IMR-90 (cell line): Measurements from ENCODE around the gene GABRB3. TPM values are rescaled to one million over a fixed set of nuclear protein-coding genes. Genes with fewer than 3 reads are reported as not detected.

Experiments
- ATAC-seq: fragments of 200-7000 bp; cut with Tn5 transposase; 2 replicates; pipeline ENCODE4 v1.9.1; 2020; ENCODE audit warnings: low read depth, mild to moderate bottlenecking, moderate library complexity
- BruUV-seq: library from RNA; stranded (reverse); fragments of 400-500 nt; replicated peaks from 2 replicates; lab custom pipeline; 2021; lab: Mats Ljungman, UMichigan
- CTCF ChIA-PET: fragments of 300-600 bp; formaldehyde crosslinking; extraction: SDS; loops from one replicate; lab custom pipeline; 2021; ENCODE audit warnings: antibody characterized with exemption; lab: Yijun Ruan, JAX
- POLR2A ChIA-PET: fragments of 300-600 bp; sonication (Branson Sonifier 250); formaldehyde crosslinking; loops from one replicate; lab custom pipeline; 2022; ENCODE audit warnings: antibody characterized with exemption; ENCODE audit not compliant: unreplicated experiment; lab: Charles Lee
- DNase-seq: peaks from one replicate; pipeline ENCODE4 v3.0.0; 2013
- H2AFZ ChIP-seq: replicated peaks from 2 replicates; pipeline ENCODE3; 2013; ENCODE audit warnings: low read length, mild to moderate bottlenecking; ENCODE audit not compliant: poor library complexity
- H2AK5ac ChIP-seq: 2 replicates; pipeline ENCODE4 v1.6.1; 2013; ENCODE audit warnings: low read depth, low read length, inconsistent platforms
- H2AK9ac ChIP-seq: replicated peaks from 2 replicates; pipeline ENCODE3; 2013; ENCODE audit warnings: mild to moderate bottlenecking, low read depth, low read length, moderate library complexity; ENCODE audit not compliant: poor library complexity
- H2BK120ac ChIP-seq: 2 replicates; pipeline ENCODE4 v1.6.1; 2013; ENCODE audit warnings: low read depth, low read length, inconsistent platforms
- H2BK15ac ChIP-seq: 3 replicates; pipeline ENCODE4 v1.6.1; 2013; ENCODE audit warnings: low read depth, low read length, inconsistent platforms
- H2BK20ac ChIP-seq: 2 replicates; pipeline ENCODE4 v1.6.1; 2013; ENCODE audit warnings: low read depth, mild to moderate bottlenecking, inconsistent platforms, low read length, moderate library complexity
- H2BK5ac ChIP-seq: 2 replicates; pipeline ENCODE4 v1.6.1; 2013; ENCODE audit warnings: mild to moderate bottlenecking, low read depth, low read length, inconsistent platforms; ENCODE audit not compliant: poor library complexity, severe bottlenecking
- H3K14ac ChIP-seq: replicated peaks from 2 replicates; pipeline ENCODE4 v1.6.1; 2013; ENCODE audit warnings: low read depth, low read length, inconsistent platforms
- H3K18ac ChIP-seq: 2 replicates; pipeline ENCODE4 v1.6.1; 2013; ENCODE audit warnings: low read depth, low read length, control low read depth
- H3K23ac ChIP-seq: 2 replicates; pipeline ENCODE4 v1.6.1; 2013; ENCODE audit warnings: low read depth, low read length, inconsistent platforms
- H3K27ac ChIP-seq: 2 replicates; pipeline ENCODE4 v1.5.1; 2013; ENCODE audit warnings: mild to moderate bottlenecking, control low read depth, low read length; ENCODE audit not compliant: insufficient read depth
- H3K27me3 ChIP-seq: 2 replicates; pipeline ENCODE4 v1.6.1; 2013; ENCODE audit warnings: low read length; ENCODE audit not compliant: control insufficient read depth, insufficient read depth
- H3K36me3 ChIP-seq: 2 replicates; pipeline ENCODE4 v1.6.1; 2013; ENCODE audit warnings: low read length, mixed read lengths; ENCODE audit not compliant: control insufficient read depth, insufficient read depth
- H3K4ac ChIP-seq: 2 replicates; pipeline ENCODE4 v1.6.1; 2013; ENCODE audit warnings: low read depth, low read length, inconsistent platforms
- H3K4me1 ChIP-seq: 2 replicates; pipeline ENCODE4 v1.6.1; 2013; ENCODE audit warnings: low read length, mixed read lengths; ENCODE audit not compliant: control insufficient read depth, insufficient read depth
- H3K4me2 ChIP-seq: 2 replicates; pipeline ENCODE4 v1.6.1; 2013; ENCODE audit warnings: low read depth, mild to moderate bottlenecking, control low read depth, low read length, moderate library complexity
- H3K4me3 ChIP-seq: 2 replicates; pipeline ENCODE4 v1.5.1; 2013; ENCODE audit warnings: low read depth, mild to moderate bottlenecking, control low read depth, low read length, moderate library complexity; ENCODE audit not compliant: insufficient read depth
- H3K56ac ChIP-seq: 2 replicates; pipeline ENCODE4 v1.6.1; 2013; ENCODE audit warnings: low read length, inconsistent platforms; ENCODE audit not compliant: insufficient read depth; ENCODE audit errors: extremely low read depth
- H3K79me1 ChIP-seq, 2 experiments: 2 replicates each; pipeline ENCODE4 v1.6.1; 2013; ENCODE audit warnings: low read length in 2 of 2, inconsistent platforms in 1 of 2, low read depth in 1 of 2
- H3K9ac ChIP-seq: 2 replicates; pipeline ENCODE4 v1.6.1; 2013; ENCODE audit warnings: low read depth, low read length, control low read depth
- H3K9me1 ChIP-seq: 2 replicates; pipeline ENCODE4 v1.6.1; 2013; ENCODE audit warnings: low read length, inconsistent platforms; ENCODE audit not compliant: insufficient read depth
- H3K9me3 ChIP-seq: 2 replicates; pipeline ENCODE4 v1.6.1; 2013; ENCODE audit warnings: low read length; ENCODE audit not compliant: control insufficient read depth, insufficient read depth
- H4K20me1 ChIP-seq: 2 replicates; pipeline ENCODE4 v1.6.1; 2013; ENCODE audit warnings: low read length, inconsistent platforms; ENCODE audit not compliant: insufficient read depth
- H4K5ac ChIP-seq: 2 replicates; pipeline ENCODE4 v1.6.1; 2013; ENCODE audit warnings: mild to moderate bottlenecking, low read depth, low read length, control low read depth
- H4K8ac ChIP-seq, 2 experiments: 2 replicates each; pipeline ENCODE4 v1.6.1; 2013; ENCODE audit warnings: low read depth in 2 of 2, low read length in 2 of 2, control low read depth in 1 of 2, inconsistent platforms in 1 of 2
- H4K91ac ChIP-seq: 2 replicates; pipeline ENCODE4 v1.6.1; 2013; ENCODE audit warnings: low read depth, low read length, inconsistent platforms; ENCODE audit not compliant: insufficient read depth
- RCOR1 ChIP-seq: IDR thresholded peaks from 2 replicates; pipeline ENCODE4 v1.6.1; 2012; ENCODE audit warnings: mild to moderate bottlenecking, low read length, improper control_type of control experiment; ENCODE audit not compliant: insufficient replicate concordance
- WGBS, 2 experiments: methylation state at CpG; one replicate each; pipeline versions ENCODE4 v1.1.5 to v1.1.7; 2013; ENCODE audit warnings: missing lambda C conversion rate in 2 of 2; ENCODE audit not compliant: insufficient read length in 1 of 2; ENCODE audit errors: extremely low coverage in 2 of 2; 5-methylcytosine and 5-hydroxymethylcytosine counted together
- dilution Hi-C: fragments of 300-500 bp; cut with HindIII; formaldehyde crosslinking; loops from one replicate; pipeline ENCODE4 v1.14.3; 2018; ENCODE audit warnings: low sequenced_read_pairs; ENCODE audit not compliant: unreplicated experiment
- in situ Hi-C: fragments of 300-500 bp; cut with MboI; formaldehyde crosslinking; loops from 3 replicates; pipeline ENCODE4 v1.14.3; 2019; ENCODE audit warnings: low sequenced_read_pairs, inconsistent platforms, mixed read lengths
- intact Hi-C: fragments of 100-400 bp; cut with micrococcal nuclease; formaldehyde crosslinking; loops from 2 replicates; pipeline ENCODE4 v1.10.0; 2022
- polyA plus RNA-seq, 3 experiments: library from polyadenylated mRNA; depleted of rRNA; stranded (reverse); fragments of >200 nt; gene quantifications; 2 replicates each; pipeline ENCODE4 v1.2.3, GENCODE V29; 2012; ENCODE audit warnings: low replicate concordance in 1 of 3
- total RNA-seq: library from RNA; depleted of rRNA; stranded (reverse); fragments of >200 nt; gene quantifications from 2 replicates; pipeline ENCODE4 v1.2.3, GENCODE V29; 2012
- TF ChIP-seq, protein P1 (sequence below): fragments of 150-350 bp; IDR thresholded peaks from 2 replicates; pipeline ENCODE4 v1.6.1; 2017; ENCODE audit warnings: mild to moderate bottlenecking, antibody characterized with exemption, low read length, low read depth

The GABRB3 gene
- total and polyA plus RNA-seq, 2 of the 4 experiments (the other 2 are of a cell fraction): 0.36 to 0.54 TPM

DNA sequence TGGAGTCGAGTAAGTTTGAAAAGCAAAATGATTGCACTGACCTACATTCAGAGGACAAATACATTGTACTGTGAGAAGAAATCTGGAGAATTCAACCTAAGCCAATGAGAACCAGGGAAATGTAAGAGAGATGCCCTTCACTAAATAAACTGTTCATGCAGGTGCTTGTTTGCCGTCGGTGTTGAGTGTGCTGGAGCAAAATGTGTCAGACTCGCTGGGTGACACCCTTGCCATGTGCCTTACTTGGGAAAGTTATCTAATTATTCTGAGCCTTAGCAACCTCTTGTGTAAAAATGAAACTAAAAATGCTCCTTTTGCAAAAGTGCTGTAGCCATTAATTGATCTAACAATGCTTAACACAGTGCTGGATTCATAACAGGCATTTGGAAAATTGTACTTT lies 140.4 kb downstream of the GABRB3 start:
- CTCF ChIA-PET: no interaction called here
- no peak overlapping the region for H3K9ac ChIP-seq

More for the DNA sequence above, 140.4 kb downstream of the GABRB3 start:
- ATAC-seq: no peak
- TF ChIP-seq RCOR1: no peak
- TF ChIP-seq, protein P1, sequence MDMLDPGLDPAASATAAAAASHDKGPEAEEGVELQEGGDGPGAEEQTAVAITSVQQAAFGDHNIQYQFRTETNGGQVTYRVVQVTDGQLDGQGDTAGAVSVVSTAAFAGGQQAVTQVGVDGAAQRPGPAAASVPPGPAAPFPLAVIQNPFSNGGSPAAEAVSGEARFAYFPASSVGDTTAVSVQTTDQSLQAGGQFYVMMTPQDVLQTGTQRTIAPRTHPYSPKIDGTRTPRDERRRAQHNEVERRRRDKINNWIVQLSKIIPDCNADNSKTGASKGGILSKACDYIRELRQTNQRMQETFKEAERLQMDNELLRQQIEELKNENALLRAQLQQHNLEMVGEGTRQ: no peak
- Histone ChIP-seq H3K56ac (no peak overlapping the region), H3K36me3 (no peaks in the 10 kb centered on the region), H4K5ac (no peak overlapping the region), H2AK5ac (no peak overlapping the region), H3K4me2 (no peak overlapping the region), H2AK9ac (no peak overlapping the region), H2AFZ (no peak overlapping the region), H3K9me3 (peaks cover 21% of the 10 kb centered on the region), H2BK20ac (no peak overlapping the region), H3K23ac (no peak overlapping the region), H3K9me1 (no peaks in the 10 kb centered on the region), H4K91ac (no peak overlapping the region), H3K4me3 (no peak overlapping the region), H3K4ac (no peak overlapping the region), H2BK5ac (no peak overlapping the region), H4K8ac (no peak overlapping the region), H3K27ac (no peak overlapping the region), H4K20me1 (no peaks in the 10 kb centered on the region), H3K18ac (no peak overlapping the region), H3K27me3 (no peaks in the 10 kb centered on the region), H2BK120ac (no peak overlapping the region), H3K14ac (no peak overlapping the region), H3K79me1 (no peaks in the 10 kb centered on the region), H2BK15ac (no peak overlapping the region), H3K4me1 (no peaks in the 10 kb centered on the region)
- POLR2A ChIA-PET: no interaction called here
- DNase-seq: no peak
- no TSS peak for BruUV-seq
- in situ Hi-C loops (no loop called here), dilution Hi-C loops (no loop called here), intact Hi-C loops (no loop called here)
- WGBS, 2 experiments: no CpG with 5 or more reads among the region's 4 CpGs
